GM12873 (cell line): ENCODE measurements around the gene MYL2.

Experiments
- CTCF ChIP-seq: IDR thresholded peaks from 2 replicates; pipeline ENCODE4 v1.5.1; 2012; ENCODE audit warnings: low read depth, mild to moderate bottlenecking, moderate library complexity, low read length, control low read depth; ENCODE audit not compliant: insufficient read depth; ENCODE audit errors: missing control alignments

MYL2 gene

DNA sequence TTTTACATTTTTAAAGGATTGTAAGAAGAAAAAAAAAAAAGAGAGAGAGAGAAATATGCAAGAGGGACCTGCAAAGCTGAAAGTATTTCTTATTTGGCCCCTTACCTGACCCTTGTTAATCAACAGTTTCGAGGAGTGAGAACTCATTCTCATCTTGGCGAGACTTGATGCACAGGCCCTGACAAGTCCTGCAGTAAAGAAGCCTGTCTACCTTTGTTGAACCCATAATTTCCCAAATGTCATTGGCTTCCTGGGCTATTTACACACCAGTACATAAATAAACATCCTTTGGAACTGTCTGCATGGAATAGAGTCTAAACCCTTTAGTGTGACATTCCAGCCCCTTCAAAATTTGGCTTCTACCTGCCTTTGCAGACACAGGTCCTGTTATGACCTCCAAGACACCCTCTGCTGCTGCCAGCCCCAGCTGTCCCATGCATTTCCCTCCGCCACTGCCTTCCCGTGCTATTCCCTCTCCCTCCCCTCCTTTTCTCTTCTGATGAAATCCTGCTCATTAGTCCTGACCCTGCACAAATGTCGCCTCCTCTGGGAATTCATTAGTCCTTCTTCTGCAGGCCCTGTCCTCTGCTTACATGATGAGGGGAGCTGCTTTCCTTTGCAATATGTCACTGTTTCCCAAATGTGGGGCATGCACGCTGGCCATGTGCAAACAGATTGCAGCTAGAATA is 35.1 kb downstream of the MYL2 start:
- no peak for TF ChIP-seq CTCF

DNA sequence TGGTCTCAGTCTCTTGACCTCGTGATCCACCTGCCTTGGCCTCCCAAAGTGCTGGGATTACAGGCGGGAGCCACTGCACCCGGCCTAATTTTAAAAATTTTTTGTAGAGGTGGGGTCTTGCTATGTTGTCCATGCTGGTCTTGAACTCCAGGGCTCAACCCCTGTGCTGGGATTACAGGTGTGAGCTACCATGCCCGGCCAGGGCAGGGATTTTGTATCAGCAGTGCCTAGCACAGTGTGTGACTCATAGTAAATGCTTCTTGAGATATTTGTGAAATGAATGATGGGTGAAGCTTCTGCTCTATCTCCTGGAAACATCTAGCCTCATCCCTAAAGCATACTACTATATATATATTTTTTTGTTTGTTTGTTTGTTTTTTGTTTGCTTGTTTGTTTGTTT is 37.1 kb downstream of the MYL2 start:
- TF ChIP-seq CTCF, result no peak

DNA sequence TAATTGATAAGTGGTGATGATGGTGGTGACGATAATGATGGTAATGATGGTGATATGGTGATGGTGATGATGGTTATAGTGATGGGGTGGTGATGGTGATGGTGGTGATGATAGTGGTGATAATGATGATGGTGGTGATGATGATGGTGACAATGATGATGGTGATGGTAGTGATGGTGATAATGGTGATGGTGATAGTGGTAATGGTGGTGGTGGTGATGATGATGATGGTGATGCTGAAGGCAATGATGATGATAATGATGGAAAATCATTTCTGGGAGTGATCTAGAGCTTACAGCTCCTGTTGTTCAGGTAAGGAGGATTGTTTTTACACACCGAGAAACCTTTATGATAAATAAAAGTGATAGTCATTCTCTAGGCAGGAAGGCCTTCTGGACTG is 39.7 kb downstream of the MYL2 start:
- TF ChIP-seq CTCF, result no peak

- TF ChIP-seq CTCF, result no peak
These were observed 45.6 kb downstream of the MYL2 start for GRCh38 chr12:110874781-110875180.

DNA sequence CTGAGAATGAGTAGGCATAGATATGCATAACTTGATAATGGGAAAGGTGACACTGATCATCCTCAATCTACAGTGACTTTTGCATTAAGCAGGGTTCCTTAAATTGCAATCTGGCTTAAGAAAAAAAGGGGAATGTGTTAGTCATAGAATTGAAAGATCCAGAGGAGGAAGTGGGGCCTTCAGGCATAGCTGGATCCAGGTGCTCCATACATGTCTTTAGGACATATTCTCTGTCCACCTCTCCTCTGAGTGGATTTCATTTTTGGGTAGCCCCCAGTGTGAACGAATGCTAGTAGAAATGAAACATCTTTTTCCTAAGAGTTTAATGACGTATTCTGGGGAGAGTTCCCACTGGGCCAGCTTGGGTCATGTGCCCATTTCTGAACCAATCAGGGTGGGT is 46.0 kb downstream of the MYL2 start:
- TF ChIP-seq CTCF, result no peak

DNA sequence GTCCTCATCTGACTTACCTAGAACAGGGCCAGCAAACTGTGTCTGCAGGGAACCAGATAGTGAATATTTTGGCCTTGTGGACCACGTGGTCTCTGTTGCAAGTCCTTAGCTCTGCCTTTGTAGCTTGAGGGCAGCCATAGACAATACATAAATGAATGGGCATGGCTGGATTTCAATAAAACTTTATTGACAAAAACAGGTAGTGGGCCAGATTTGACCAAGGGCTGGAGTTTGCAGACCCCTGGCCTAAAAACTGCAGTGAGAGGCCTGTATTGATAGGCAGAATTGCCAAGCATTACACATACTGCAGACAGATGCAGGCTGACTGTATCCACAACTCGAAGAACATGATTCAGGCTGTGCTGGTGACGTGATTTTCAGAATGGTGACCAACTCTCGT is 48.3 kb downstream of the MYL2 start:
- no peak for TF ChIP-seq CTCF

DNA sequence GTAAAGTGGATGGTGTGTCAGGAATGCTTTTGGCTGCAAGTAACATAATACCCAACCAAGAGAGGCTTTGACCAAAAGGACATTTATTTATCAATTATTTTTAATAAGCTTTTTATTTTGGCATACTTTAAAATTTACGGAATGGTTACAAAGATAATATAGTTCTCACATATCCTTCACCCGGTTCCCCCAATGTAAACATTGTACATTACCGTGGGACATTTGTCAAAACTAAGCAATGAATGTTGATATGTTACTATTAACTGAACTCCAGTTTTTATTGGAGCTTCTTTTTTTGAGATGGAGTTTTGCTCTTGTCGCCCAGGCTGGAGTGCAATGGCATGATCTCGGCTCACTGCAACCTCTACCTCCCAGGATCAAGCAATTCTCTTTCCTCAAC is 50.6 kb downstream of the MYL2 start:
- no peak for TF ChIP-seq CTCF
